IPS-20b (cell line): ENCODE results near the gene EIPR1.

Source experiments
- H3K27ac ChIP-seq: one replicate; pipeline ENCODE4 v1.5.1; 2013; ENCODE audit warnings: low read length
- H3K27me3 ChIP-seq: 2 replicates; pipeline ENCODE4 v1.6.1; 2013; ENCODE audit warnings: mild to moderate bottlenecking, low read length, inconsistent platforms; ENCODE audit not compliant: insufficient read depth
- H3K36me3 ChIP-seq: 2 replicates; pipeline ENCODE4 v1.6.1; 2013; ENCODE audit warnings: low read depth, mild to moderate bottlenecking, inconsistent platforms, low read length, moderate library complexity; ENCODE audit not compliant: insufficient read depth
- H3K4me1 ChIP-seq: 2 replicates; pipeline ENCODE4 v1.6.1; 2013; ENCODE audit warnings: mild to moderate bottlenecking, control low read depth, inconsistent platforms, low read length, moderate library complexity; ENCODE audit not compliant: insufficient read depth
- H3K4me3 ChIP-seq: 2 replicates; pipeline ENCODE4 v1.5.1; 2013; ENCODE audit warnings: mild to moderate bottlenecking, low read length, inconsistent platforms
- H3K9ac ChIP-seq: 2 replicates; pipeline ENCODE4 v1.6.1; 2013; ENCODE audit warnings: low read depth, mild to moderate bottlenecking, inconsistent platforms, low read length, moderate library complexity
- H3K9me3 ChIP-seq: 2 replicates; pipeline ENCODE4 v1.6.1; 2013; ENCODE audit warnings: mild to moderate bottlenecking, low read depth, low read length, inconsistent platforms; ENCODE audit not compliant: insufficient read depth

The EIPR1 gene

GRCh38 chr2:3195641-3196476 lies 181.8 kb downstream of the EIPR1 start:
- Histone ChIP-seq H3K9ac (no peak overlapping the region), H3K9me3 (no peaks in the 10 kb centered on the region), H3K27ac (no peak overlapping the region), H3K36me3 (peaks cover 48% of the 10 kb centered on the region), H3K4me1 (peaks cover 7% of the 10 kb centered on the region; the same call in 1 of the 2 replicates), H3K27me3 (no peaks in the 10 kb centered on the region), H3K4me3 (no peak overlapping the region)

- no peak overlapping the region for H3K27ac ChIP-seq
- no peak overlapping the region for H3K9ac ChIP-seq
- H3K9me3 ChIP-seq = no peaks in the 10 kb centered on the region
- no peak overlapping the region for H3K4me3 ChIP-seq
- peaks cover 48% of the 10 kb centered on the region for H3K36me3 ChIP-seq
- H3K4me1 ChIP-seq = peaks cover 7% of the 10 kb centered on the region; the same call in 1 of the 2 replicates
- H3K27me3 ChIP-seq = no peaks in the 10 kb centered on the region
These were observed 182.8 kb downstream of the EIPR1 start for GRCh38 chr2:3194828-3195227.

- Histone ChIP-seq H3K27ac (no peak overlapping the region), H3K4me3 (no peak overlapping the region), H3K9ac (no peak overlapping the region), H3K9me3 (no peaks in the 10 kb centered on the region), H3K36me3 (peaks cover 53% of the 10 kb centered on the region), H3K27me3 (no peaks in the 10 kb centered on the region), H3K4me1 (peaks cover 7% of the 10 kb centered on the region; the same call in 1 of the 2 replicates)
These were observed 183.9 kb downstream of the EIPR1 start for GRCh38 chr2:3193443-3194330.

GRCh38 chr2:3192920-3193319 lies 184.7 kb downstream of the EIPR1 start:
- H3K27me3 ChIP-seq = no peaks in the 10 kb centered on the region

GRCh38 chr2:3192281-3192818 lies 185.3 kb downstream of the EIPR1 start:
- Histone ChIP-seq H3K36me3 (peaks cover 55% of the 10 kb centered on the region), H3K4me3 (no peak overlapping the region), H3K4me1 (peaks cover under 1% of the 10 kb centered on the region; the same call in 1 of the 2 replicates), H3K27ac (no peak overlapping the region), H3K9me3 (no peaks in the 10 kb centered on the region), H3K27me3 (no peaks in the 10 kb centered on the region), H3K9ac (no peak overlapping the region)

More at GRCh38 chr2:3192920-3193319, 184.7 kb downstream of the EIPR1 start:
- peaks cover 55% of the 10 kb centered on the region for H3K36me3 ChIP-seq
- no peak overlapping the region for H3K4me3 ChIP-seq
- H3K4me1 ChIP-seq = peaks cover 6% of the 10 kb centered on the region; the same call in 1 of the 2 replicates
- no peak overlapping the region for H3K27ac ChIP-seq
- H3K9ac ChIP-seq = no peak overlapping the region
- no peaks in the 10 kb centered on the region for H3K9me3 ChIP-seq

GRCh38 chr2:3189961-3190360 lies 187.7 kb downstream of the EIPR1 start:
- Histone ChIP-seq H3K4me3 (no peak overlapping the region), H3K9me3 (no peaks in the 10 kb centered on the region), H3K9ac (no peak overlapping the region), H3K27ac (no peak overlapping the region), H3K36me3 (peaks cover 39% of the 10 kb centered on the region), H3K4me1 (no peaks in the 10 kb centered on the region), H3K27me3 (no peaks in the 10 kb centered on the region)

GRCh38 chr2:3189076-3189591 lies 188.5 kb downstream of the EIPR1 start:
- H3K4me1 ChIP-seq = no peaks in the 10 kb centered on the region
- no peak overlapping the region for H3K27ac ChIP-seq
- peaks cover 35% of the 10 kb centered on the region for H3K36me3 ChIP-seq
- H3K9me3 ChIP-seq = no peaks in the 10 kb centered on the region
- no peak overlapping the region for H3K9ac ChIP-seq
- no peak overlapping the region for H3K4me3 ChIP-seq
- no peaks in the 10 kb centered on the region for H3K27me3 ChIP-seq

GRCh38 chr2:3188405-3188946 lies 189.1 kb downstream of the EIPR1 start:
- H3K27ac ChIP-seq = no peak overlapping the region
- H3K9ac ChIP-seq = no peak overlapping the region
- no peaks in the 10 kb centered on the region for H3K4me1 ChIP-seq
- no peaks in the 10 kb centered on the region for H3K9me3 ChIP-seq
- peaks cover 28% of the 10 kb centered on the region for H3K36me3 ChIP-seq
- no peak overlapping the region for H3K4me3 ChIP-seq
- H3K27me3 ChIP-seq = no peaks in the 10 kb centered on the region

GRCh38 chr2:3187467-3187866 lies 190.2 kb downstream of the EIPR1 start:
- H3K36me3 ChIP-seq = peaks cover 18% of the 10 kb centered on the region
- H3K4me3 ChIP-seq = no peak overlapping the region
- no peak overlapping the region for H3K27ac ChIP-seq
- no peak overlapping the region for H3K9ac ChIP-seq
- H3K9me3 ChIP-seq = no peaks in the 10 kb centered on the region
- H3K4me1 ChIP-seq = no peaks in the 10 kb centered on the region
- no peaks in the 10 kb centered on the region for H3K27me3 ChIP-seq

GRCh38 chr2:3186766-3187165 lies 190.9 kb downstream of the EIPR1 start:
- Histone ChIP-seq H3K9ac (no peak overlapping the region), H3K4me1 (no peaks in the 10 kb centered on the region), H3K9me3 (no peaks in the 10 kb centered on the region), H3K27me3 (no peaks in the 10 kb centered on the region), H3K36me3 (peaks cover 11% of the 10 kb centered on the region), H3K4me3 (no peak overlapping the region), H3K27ac (no peak overlapping the region)

GRCh38 chr2:3185910-3186309 lies 191.7 kb downstream of the EIPR1 start:
- Histone ChIP-seq H3K36me3 (peaks cover 8% of the 10 kb centered on the region; the same call in 1 of the 2 replicates), H3K9ac (no peak overlapping the region), H3K27me3 (no peaks in the 10 kb centered on the region), H3K4me1 (no peaks in the 10 kb centered on the region), H3K9me3 (no peaks in the 10 kb centered on the region), H3K27ac (no peak overlapping the region), H3K4me3 (no peak overlapping the region)
